GM21381 (cell line): ENCODE data around the gene TECR.
A peak's percentile ranks its signal among the peaks of the same experiment; 100 is the strongest.
"Not testable (repeated sequence)": the region's sequence is repeated elsewhere in the genome, so short reads cannot be mapped to it uniquely, and the experiment has no call there.

Experiments
- ATAC-seq: cut with Tn5 transposase; IDR thresholded peaks from one replicate; pipeline ENCODE4 v1.9.1; 2021; ENCODE audit warnings: mild to moderate bottlenecking, moderate library complexity; ENCODE audit not compliant: unreplicated experiment

The TECR gene

GRCh38 chr19:14529254-14530004 is at the start of gene TECR:
TECR (plus strand) TSS chr19:14529594; CDS start chr19:14529697, 103 bp downstream.
- ATAC-seq = peak; percentile 91

- no peak for ATAC-seq
These were observed 49.3 kb upstream of the TECR start for GRCh38 chr19:14479975-14480699.

- no peak for ATAC-seq
These were observed 48.7 kb upstream of the TECR start for GRCh38 chr19:14480700-14481079.

- ATAC-seq = no peak
These were observed 47.0 kb upstream of the TECR start for GRCh38 chr19:14482172-14482941.

- no peak for ATAC-seq
These were observed 41.8 kb upstream of the TECR start for GRCh38 chr19:14487370-14488125.

- ATAC-seq = no peak
These were observed 36.5 kb upstream of the TECR start for GRCh38 chr19:14492756-14493337.

GRCh38 chr19:14494411-14494810 is 35.0 kb upstream of the TECR start:
- no peak for ATAC-seq

GRCh38 chr19:14494910-14495671 is 34.3 kb upstream of the TECR start:
- ATAC-seq = no peak

GRCh38 chr19:14495672-14496028 is 33.7 kb upstream of the TECR start:
- ATAC-seq = no peak

- peak; percentile 62 for ATAC-seq
These were observed 33.2 kb upstream of the TECR start, which contains the start of gene GIPC1 for GRCh38 chr19:14496029-14496833. GIPC1 (minus strand) TSS chr19:14496127; CDS start chr19:14482976, 13,151 bp downstream.

GRCh38 chr19:14496834-14497227 is 32.6 kb upstream of the TECR start:
- ATAC-seq = no peak

GRCh38 chr19:14497228-14497921 is 32.0 kb upstream of the TECR start:
- ATAC-seq = no peak

GRCh38 chr19:14502334-14503092 is 26.9 kb upstream of the TECR start:
- no peak for ATAC-seq

GRCh38 chr19:14503285-14503684 is 26.1 kb upstream of the TECR start:
- no peak for ATAC-seq

GRCh38 chr19:14504575-14504974 is 24.8 kb upstream of the TECR start:
- not testable (repeated sequence) for ATAC-seq

GRCh38 chr19:14505488-14506239 is 23.7 kb upstream of the TECR start:
- ATAC-seq = no peak
